ENCODE measurements around the gene B4GALNT3. TPM values are rescaled to one million over a fixed set of nuclear protein-coding genes. Genes with fewer than 3 reads are reported as not detected.

B4GALNT3 gene
- total and polyA plus RNA-seq, 2 of the 13 experiments (the other 11 are each of a cell fraction or from before 2014, with no cell fraction given) = 3.2 to 4.4 TPM

DNA sequence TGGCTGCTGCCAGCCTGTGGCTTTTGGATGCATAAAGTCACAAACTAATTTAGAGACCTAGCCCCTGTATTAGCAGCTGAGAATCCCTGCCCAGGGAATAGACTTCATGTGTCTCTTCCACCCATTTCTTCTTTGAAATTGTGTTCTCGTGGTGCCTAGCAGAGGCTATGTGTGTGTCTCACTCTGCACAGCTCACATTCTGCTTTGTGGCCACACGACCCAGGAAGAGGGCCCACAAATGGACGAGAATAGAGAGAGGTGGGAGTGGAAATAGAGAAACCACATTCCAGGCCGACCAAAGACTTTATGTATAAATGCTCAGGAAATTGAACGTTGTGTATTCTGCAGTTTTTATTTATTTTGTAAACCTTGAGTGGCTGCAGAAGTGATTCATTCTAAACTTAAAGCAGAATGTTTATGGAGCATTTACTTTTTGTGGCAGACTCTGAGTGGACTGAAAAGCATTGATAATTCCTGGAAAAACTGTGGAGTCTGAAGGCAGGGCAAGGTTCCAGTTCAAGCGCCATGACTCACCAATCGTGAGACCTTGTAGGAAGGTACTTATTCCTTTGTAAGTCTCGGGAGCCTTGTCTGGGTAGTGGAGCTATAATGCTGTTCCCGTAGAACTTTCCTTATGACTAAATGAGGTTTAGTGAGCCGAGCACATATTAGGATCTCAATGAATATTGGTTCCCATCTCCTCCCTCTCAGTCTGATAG, 9.1 kb downstream of the B4GALNT3 start (continued):
- TF ChIP-seq ZNF878 (CRISPR knock-in tag; IDR thresholded peaks at IDR 0.05) (no peak), ZNF33B (CRISPR knock-in tag; IDR thresholded peaks at IDR 0.05) (no peak), ZNF607 (CRISPR knock-in tag; IDR thresholded peaks at IDR 0.05; ENCODE audit: borderline replicate concordance) (no peak), FOXK1 (CRISPR knock-in tag; IDR thresholded peaks at IDR 0.05; ENCODE audit: borderline replicate concordance, low read depth) (0 out of 2 replicates have a peak, but pooled peaks have one; percentile 20), FOSL2 (CRISPR knock-in tag; IDR thresholded peaks at IDR 0.05) (peak; percentile 82), FOXP1 (IDR thresholded peaks at IDR 0.05) (no peak), FOXP1 (CRISPR knock-in tag; IDR thresholded peaks at IDR 0.05) (no peak), ZFP36L1 (CRISPR knock-in tag; IDR thresholded peaks at IDR 0.05) (no peak), KLF9 (CRISPR knock-in tag; IDR thresholded peaks at IDR 0.05; ENCODE audit: low read depth) (no peak), SKI (IDR thresholded peaks at IDR 0.05; ENCODE audit: partially characterized antibody) (peak; percentile 88), JUN (CRISPR knock-in tag; IDR thresholded peaks at IDR 0.05) (no peak), ZNF20 (CRISPR knock-in tag; IDR thresholded peaks at IDR 0.05) (no peak), BCL6 (CRISPR knock-in tag; IDR thresholded peaks at IDR 0.05) (peak; percentile 98), ZSCAN22 (CRISPR knock-in tag; IDR thresholded peaks at IDR 0.05) (no peak), ZNF264 (CRISPR knock-in tag; IDR thresholded peaks at IDR 0.05) (no peak), ZNF530 (CRISPR knock-in tag; IDR thresholded peaks at IDR 0.05; ENCODE audit: low read depth) (no peak)
- TF ChIP-seq, protein P1, sequence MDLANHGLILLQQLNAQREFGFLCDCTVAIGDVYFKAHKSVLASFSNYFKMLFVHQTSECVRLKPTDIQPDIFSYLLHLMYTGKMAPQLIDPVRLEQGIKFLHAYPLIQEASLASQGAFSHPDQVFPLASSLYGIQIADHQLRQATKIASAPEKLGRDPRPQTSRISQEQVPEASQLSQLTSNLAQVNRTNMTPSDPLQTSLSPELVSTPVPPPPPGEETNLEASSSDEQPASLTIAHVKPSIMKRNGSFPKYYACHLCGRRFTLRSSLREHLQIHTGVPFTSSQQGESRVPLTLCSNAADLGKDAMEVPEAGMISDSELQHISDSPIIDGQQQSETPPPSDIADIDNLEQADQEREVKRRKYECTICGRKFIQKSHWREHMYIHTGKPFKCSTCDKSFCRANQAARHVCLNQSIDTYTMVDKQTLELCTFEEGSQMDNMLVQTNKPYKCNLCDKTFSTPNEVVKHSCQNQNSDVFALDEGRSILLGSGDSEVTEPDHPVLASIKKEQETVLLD (CRISPR knock-in tag; IDR thresholded peaks at IDR 0.05; ENCODE audit: low read depth) = no peak
- TF ChIP-seq, protein P2, sequence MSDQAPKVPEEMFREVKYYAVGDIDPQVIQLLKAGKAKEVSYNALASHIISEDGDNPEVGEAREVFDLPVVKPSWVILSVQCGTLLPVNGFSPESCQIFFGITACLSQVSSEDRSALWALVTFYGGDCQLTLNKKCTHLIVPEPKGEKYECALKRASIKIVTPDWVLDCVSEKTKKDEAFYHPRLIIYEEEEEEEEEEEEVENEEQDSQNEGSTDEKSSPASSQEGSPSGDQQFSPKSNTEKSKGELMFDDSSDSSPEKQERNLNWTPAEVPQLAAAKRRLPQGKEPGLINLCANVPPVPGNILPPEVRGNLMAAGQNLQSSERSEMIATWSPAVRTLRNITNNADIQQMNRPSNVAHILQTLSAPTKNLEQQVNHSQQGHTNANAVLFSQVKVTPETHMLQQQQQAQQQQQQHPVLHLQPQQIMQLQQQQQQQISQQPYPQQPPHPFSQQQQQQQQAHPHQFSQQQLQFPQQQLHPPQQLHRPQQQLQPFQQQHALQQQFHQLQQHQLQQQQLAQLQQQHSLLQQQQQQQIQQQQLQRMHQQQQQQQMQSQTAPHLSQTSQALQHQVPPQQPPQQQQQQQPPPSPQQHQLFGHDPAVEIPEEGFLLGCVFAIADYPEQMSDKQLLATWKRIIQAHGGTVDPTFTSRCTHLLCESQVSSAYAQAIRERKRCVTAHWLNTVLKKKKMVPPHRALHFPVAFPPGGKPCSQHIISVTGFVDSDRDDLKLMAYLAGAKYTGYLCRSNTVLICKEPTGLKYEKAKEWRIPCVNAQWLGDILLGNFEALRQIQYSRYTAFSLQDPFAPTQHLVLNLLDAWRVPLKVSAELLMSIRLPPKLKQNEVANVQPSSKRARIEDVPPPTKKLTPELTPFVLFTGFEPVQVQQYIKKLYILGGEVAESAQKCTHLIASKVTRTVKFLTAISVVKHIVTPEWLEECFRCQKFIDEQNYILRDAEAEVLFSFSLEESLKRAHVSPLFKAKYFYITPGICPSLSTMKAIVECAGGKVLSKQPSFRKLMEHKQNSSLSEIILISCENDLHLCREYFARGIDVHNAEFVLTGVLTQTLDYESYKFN (CRISPR knock-in tag; conservative IDR thresholded peaks at IDR 0.05) = no peak
- TF ChIP-seq, protein P3, sequence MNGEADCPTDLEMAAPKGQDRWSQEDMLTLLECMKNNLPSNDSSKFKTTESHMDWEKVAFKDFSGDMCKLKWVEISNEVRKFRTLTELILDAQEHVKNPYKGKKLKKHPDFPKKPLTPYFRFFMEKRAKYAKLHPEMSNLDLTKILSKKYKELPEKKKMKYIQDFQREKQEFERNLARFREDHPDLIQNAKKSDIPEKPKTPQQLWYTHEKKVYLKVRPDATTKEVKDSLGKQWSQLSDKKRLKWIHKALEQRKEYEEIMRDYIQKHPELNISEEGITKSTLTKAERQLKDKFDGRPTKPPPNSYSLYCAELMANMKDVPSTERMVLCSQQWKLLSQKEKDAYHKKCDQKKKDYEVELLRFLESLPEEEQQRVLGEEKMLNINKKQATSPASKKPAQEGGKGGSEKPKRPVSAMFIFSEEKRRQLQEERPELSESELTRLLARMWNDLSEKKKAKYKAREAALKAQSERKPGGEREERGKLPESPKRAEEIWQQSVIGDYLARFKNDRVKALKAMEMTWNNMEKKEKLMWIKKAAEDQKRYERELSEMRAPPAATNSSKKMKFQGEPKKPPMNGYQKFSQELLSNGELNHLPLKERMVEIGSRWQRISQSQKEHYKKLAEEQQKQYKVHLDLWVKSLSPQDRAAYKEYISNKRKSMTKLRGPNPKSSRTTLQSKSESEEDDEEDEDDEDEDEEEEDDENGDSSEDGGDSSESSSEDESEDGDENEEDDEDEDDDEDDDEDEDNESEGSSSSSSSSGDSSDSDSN (CRISPR knock-in tag; IDR thresholded peaks at IDR 0.05) = no peak
- TF ChIP-seq, protein P4, sequence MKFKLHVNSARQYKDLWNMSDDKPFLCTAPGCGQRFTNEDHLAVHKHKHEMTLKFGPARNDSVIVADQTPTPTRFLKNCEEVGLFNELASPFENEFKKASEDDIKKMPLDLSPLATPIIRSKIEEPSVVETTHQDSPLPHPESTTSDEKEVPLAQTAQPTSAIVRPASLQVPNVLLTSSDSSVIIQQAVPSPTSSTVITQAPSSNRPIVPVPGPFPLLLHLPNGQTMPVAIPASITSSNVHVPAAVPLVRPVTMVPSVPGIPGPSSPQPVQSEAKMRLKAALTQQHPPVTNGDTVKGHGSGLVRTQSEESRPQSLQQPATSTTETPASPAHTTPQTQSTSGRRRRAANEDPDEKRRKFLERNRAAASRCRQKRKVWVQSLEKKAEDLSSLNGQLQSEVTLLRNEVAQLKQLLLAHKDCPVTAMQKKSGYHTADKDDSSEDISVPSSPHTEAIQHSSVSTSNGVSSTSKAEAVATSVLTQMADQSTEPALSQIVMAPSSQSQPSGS (CRISPR knock-in tag; IDR thresholded peaks at IDR 0.05) = no peak
- TF ChIP-seq, protein P5, sequence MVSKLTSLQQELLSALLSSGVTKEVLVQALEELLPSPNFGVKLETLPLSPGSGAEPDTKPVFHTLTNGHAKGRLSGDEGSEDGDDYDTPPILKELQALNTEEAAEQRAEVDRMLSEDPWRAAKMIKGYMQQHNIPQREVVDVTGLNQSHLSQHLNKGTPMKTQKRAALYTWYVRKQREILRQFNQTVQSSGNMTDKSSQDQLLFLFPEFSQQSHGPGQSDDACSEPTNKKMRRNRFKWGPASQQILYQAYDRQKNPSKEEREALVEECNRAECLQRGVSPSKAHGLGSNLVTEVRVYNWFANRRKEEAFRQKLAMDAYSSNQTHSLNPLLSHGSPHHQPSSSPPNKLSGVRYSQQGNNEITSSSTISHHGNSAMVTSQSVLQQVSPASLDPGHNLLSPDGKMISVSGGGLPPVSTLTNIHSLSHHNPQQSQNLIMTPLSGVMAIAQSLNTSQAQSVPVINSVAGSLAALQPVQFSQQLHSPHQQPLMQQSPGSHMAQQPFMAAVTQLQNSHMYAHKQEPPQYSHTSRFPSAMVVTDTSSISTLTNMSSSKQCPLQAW (CRISPR knock-in tag; IDR thresholded peaks at IDR 0.05) = no peak
